Measurements from ENCODE around the gene HPX.

Gene HPX

DNA sequence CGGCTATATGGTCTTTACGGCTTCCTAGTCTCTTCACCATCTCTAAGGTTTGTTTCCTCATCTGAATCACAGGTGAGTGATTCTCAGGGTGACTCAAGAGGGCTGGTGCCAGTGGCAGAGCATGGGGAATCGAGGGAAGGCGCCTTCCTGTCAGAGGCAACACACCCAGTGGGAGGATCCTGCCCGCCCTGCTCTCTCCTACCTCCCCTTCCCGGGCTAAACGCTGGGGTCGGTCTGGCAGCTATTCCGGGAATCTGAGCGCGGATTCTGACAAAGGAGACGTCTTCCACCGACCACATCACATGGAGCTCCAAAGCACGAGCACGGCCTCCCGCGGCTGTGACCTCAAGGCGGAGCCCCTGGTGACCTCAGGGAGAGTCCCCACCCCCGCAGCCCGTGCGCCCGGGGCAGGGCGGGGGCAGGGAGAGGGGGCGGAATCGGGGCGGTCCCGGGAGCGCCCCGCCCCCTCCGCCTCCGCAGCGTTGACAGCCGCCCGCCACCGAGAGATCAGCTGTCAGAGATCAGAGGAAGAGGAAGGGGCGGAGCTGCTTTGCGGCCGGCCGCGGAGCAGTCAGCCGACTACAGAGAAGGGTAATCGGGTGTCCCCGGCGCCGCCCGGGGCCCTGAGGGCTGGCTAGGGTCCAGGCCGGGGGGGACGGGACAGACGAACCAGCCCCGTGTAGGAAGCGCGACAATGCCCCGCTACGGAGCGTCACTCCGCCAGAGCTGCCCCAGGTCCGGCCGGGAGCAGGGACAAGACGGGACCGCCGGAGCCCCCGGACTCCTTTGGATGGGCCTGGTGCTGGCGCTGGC is 50.7 kb downstream of the HPX start, which contains the start of gene SMPD1:
Gene SMPD1, plus strand, starts transcription at position 570 of the 813 bp plus-strand sequence. Its CDS starts 125 bp downstream, at position 695.
- Mint-ChIP-seq H3K27me3 (ENCODE audit: low read depth) (peaks cover 7% of the 10 kb centered on the region), H3K27ac (peak within 1 kb of the TSS; percentile 43 to 80 (median 76)), H3K4me1 (peaks cover 26% of the 10 kb centered on the region), H3K9me3 (no peaks in the 10 kb centered on the region), H3K36me3 (ENCODE audit: low read depth) (peaks cover 11% of the 10 kb centered on the region), H3K4me3 (peak within 1 kb of the TSS; percentile 79 to 96 (median 92))
- TF ChIP-seq, protein P1, sequence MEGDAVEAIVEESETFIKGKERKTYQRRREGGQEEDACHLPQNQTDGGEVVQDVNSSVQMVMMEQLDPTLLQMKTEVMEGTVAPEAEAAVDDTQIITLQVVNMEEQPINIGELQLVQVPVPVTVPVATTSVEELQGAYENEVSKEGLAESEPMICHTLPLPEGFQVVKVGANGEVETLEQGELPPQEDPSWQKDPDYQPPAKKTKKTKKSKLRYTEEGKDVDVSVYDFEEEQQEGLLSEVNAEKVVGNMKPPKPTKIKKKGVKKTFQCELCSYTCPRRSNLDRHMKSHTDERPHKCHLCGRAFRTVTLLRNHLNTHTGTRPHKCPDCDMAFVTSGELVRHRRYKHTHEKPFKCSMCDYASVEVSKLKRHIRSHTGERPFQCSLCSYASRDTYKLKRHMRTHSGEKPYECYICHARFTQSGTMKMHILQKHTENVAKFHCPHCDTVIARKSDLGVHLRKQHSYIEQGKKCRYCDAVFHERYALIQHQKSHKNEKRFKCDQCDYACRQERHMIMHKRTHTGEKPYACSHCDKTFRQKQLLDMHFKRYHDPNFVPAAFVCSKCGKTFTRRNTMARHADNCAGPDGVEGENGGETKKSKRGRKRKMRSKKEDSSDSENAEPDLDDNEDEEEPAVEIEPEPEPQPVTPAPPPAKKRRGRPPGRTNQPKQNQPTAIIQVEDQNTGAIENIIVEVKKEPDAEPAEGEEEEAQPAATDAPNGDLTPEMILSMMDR (IDR thresholded peaks at IDR 0.05; ENCODE audit: unreplicated experiment in 3 of 3) = no peak

DNA sequence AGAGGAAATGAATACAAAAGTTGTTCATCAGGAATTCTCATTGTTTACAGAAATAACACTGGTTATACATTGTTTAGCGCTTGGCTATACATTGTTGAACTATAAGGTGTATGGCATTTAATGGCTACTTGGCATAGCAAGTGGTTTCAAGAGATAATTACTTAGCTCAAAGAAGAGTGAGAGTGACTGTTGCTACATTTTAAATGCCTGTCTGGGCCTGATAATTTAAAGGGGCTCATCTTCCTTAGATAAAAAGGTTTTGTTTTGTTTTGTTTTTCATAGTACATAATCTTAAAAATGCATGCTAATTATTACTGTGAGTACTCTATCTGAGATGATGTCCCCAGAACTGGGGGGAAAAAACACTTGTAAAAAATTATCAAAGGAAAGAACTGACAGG is 52.0 kb downstream of the HPX start:
- peaks cover 7% of the 10 kb centered on the region for H3K36me3 Mint-ChIP-seq (ENCODE audit: low read depth)
- TF ChIP-seq, protein P1 (IDR thresholded peaks at IDR 0.05; ENCODE audit: unreplicated experiment in 3 of 3) = no peak
- H3K27ac Mint-ChIP-seq = peak overlapping the region; percentile 70 to 80 (median 76)
- peaks cover 7% of the 10 kb centered on the region for H3K27me3 Mint-ChIP-seq (ENCODE audit: low read depth)
- H3K4me3 Mint-ChIP-seq = peak overlapping the region; percentile 79 to 96 (median 92)
- H3K9me3 Mint-ChIP-seq = no peaks in the 10 kb centered on the region
- peaks cover 26% of the 10 kb centered on the region for H3K4me1 Mint-ChIP-seq

DNA sequence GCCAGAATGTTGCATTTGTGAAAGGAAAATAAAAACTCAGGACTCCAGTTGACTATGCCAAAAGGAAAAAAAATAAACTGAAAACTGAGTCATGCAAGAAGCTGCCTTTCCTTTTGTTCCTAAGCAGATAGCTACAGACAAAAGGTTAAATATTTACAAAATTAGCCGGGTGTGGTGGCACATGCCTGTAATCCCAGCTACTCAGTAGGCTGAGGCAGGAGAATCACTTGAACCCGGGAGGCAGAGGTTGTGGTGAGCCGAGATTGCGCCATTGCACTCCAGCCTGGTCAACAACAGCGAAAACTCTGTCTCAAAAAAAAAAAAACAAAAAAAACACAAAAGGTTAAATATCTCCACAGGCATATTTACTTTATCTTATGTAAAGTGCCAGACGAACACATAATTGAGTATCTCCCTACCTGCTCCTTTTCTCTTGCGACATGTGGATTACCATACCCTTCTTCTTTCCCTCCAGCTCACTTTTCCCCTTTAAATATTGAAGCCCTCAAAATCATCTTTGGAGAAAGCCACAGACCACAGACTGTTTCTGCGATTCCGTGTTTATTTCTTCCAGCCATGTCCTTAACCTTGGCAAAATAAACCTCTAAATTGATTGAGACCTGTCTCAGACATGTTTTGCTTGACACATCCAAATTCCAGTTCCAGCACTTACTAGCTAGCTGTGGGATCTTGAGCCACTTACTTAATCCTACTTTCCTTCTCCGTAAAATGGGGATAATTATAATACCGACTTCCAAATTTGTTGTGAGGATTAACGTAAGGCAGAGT is 52.8 kb downstream of the HPX start:
- Mint-ChIP-seq H3K4me3 (peak overlapping the region; percentile 36 to 67 (median 42)), H3K4me1 (peaks cover 25% of the 10 kb centered on the region), H3K27ac (peak overlapping the region; percentile 70 to 96 (median 80)), H3K36me3 (ENCODE audit: low read depth) (peaks cover 5% of the 10 kb centered on the region), H3K27me3 (ENCODE audit: low read depth) (peaks cover 7% of the 10 kb centered on the region), H3K9me3 (no peaks in the 10 kb centered on the region)
- TF ChIP-seq, protein P1 (IDR thresholded peaks at IDR 0.05; ENCODE audit: unreplicated experiment in 3 of 3) = no peak

DNA sequence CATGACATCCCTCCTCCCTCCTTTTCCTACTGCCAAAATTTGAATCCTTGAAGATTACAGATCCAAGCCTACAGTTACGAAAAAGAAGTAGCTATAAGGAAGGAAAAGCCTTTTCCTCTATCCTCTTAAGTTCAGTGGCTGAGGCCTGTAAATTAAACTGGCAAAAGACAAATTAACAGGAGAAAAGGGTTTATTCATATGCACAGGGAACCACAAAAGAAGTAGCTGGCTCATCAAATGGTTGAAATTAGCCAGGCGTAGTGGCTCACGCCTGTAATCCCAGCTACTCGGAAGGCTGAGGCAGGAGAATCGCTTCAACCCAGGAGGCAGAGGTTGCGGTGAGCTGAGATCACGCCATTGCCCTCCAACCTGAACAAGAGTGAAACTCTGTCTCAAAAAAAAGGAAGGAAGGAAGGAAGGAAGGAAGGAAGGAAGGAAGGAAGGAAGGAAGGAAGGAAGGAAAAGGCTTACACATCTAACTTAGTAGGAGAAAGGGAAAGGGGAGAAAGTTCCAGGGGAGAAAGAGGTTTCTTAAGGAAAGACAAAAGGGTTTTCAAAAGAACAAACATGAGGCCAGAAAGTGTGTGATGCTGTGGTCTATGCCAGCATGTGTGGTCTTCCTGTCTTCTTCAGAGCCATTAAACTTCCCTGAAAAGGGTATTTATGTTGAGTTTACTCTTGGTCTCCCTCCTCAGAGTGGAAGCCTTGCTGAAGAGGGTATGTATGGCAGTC is 55.6 kb downstream of the HPX start:
- no peak overlapping the region for H3K27ac Mint-ChIP-seq
- no peak overlapping the region for H3K4me3 Mint-ChIP-seq
- H3K27me3 Mint-ChIP-seq (ENCODE audit: low read depth) = peaks cover 4% of the 10 kb centered on the region
- no peaks in the 10 kb centered on the region for H3K9me3 Mint-ChIP-seq
- peaks cover 15% of the 10 kb centered on the region for H3K4me1 Mint-ChIP-seq
- TF ChIP-seq, protein P1 (IDR thresholded peaks at IDR 0.05; ENCODE audit: unreplicated experiment in 3 of 3) = no peak
- H3K36me3 Mint-ChIP-seq (ENCODE audit: low read depth) = no peaks in the 10 kb centered on the region

Data from nephron (organoid).